OCI-LY1 (cell line): ENCODE results near the gene SHISA5.
"Not testable (repeated sequence)": the region's sequence is repeated elsewhere in the genome, so short reads cannot be mapped to it uniquely, and the experiment has no call there.

Source experiments
- H2AFZ ChIP-seq: fragments of 200-600 bp; sonication (generic), shearing (Covaris generic); 2 replicates; pipeline ENCODE4 v1.6.0; 2014; ENCODE audit warnings: antibody characterized with exemption, mild to moderate bottlenecking, low read length
- H3F3A ChIP-seq: fragments of 200-600 bp; sonication (generic), shearing (Covaris generic); 2 replicates; pipeline ENCODE4 v1.6.0; 2014; ENCODE audit warnings: mild to moderate bottlenecking, antibody characterized with exemption, low read length, moderate library complexity; ENCODE audit not compliant: insufficient read depth
- H3K27ac ChIP-seq: fragments of 200-600 bp; sonication (generic); 2 replicates; pipeline ENCODE4 v1.5.1; 2014; ENCODE audit warnings: low read length, mixed run types, mild to moderate bottlenecking, low read depth; ENCODE audit not compliant: poor library complexity, severe bottlenecking
- H3K27me3 ChIP-seq: fragments of 200-600 bp; sonication (generic); 2 replicates; pipeline ENCODE4 v1.6.0; 2014; ENCODE audit warnings: antibody characterized with exemption, mild to moderate bottlenecking, low read length, moderate library complexity; ENCODE audit not compliant: insufficient read depth
- H3K36me3 ChIP-seq: fragments of 200-600 bp; sonication (generic); 2 replicates; pipeline ENCODE4 v1.6.1; 2014; ENCODE audit warnings: mild to moderate bottlenecking, antibody characterized with exemption, low read length, moderate library complexity, mixed read lengths; ENCODE audit not compliant: insufficient read depth
- H3K4me1 ChIP-seq: fragments of 200-600 bp; sonication (generic); 2 replicates; pipeline ENCODE4 v1.5.1; 2014; ENCODE audit warnings: mild to moderate bottlenecking, low read length, moderate library complexity; ENCODE audit not compliant: insufficient read depth, severe bottlenecking
- H3K4me2 ChIP-seq: fragments of 200-600 bp; sonication (generic), shearing (Covaris generic); 2 replicates; pipeline ENCODE4 v1.6.1; 2014; ENCODE audit warnings: low read length
- H3K4me3 ChIP-seq: fragments of 200-600 bp; sonication (generic); 2 replicates; pipeline ENCODE4 v1.5.1; 2014; ENCODE audit warnings: low read length, low read depth, mild to moderate bottlenecking, mixed read lengths; ENCODE audit not compliant: poor library complexity, severe bottlenecking
- H3K79me2 ChIP-seq: fragments of 200-600 bp; shearing (Covaris generic); 2 replicates; pipeline ENCODE4 v1.6.1; 2016; ENCODE audit warnings: mixed run types, low read length, mixed read lengths; ENCODE audit not compliant: insufficient read depth
- H3K9ac ChIP-seq: fragments of 200-600 bp; sonication (generic), shearing (Covaris generic); 2 replicates; pipeline ENCODE4 v1.6.1; 2014; ENCODE audit warnings: mild to moderate bottlenecking, low read length, mixed read lengths
- H3K9me2 ChIP-seq: fragments of 200-600 bp; sonication (generic), shearing (Covaris generic); 2 replicates; pipeline ENCODE4 v1.6.1; 2014; ENCODE audit warnings: low read depth, mild to moderate bottlenecking, low read length, mixed read lengths
- H3K9me3 ChIP-seq: fragments of 200-600 bp; shearing (Covaris generic); 2 replicates; pipeline ENCODE4 v1.6.1; 2014; ENCODE audit warnings: low read length, mixed read lengths
- H4K20me1 ChIP-seq: fragments of 200-600 bp; sonication (generic), shearing (Covaris generic); 2 replicates; pipeline ENCODE4 v1.6.0; 2016; ENCODE audit warnings: mild to moderate bottlenecking, low read length; ENCODE audit not compliant: insufficient read depth
- EZH2 ChIP-seq: fragments of 200-600 bp; sonication (generic), shearing (Covaris generic); IDR thresholded peaks from 2 replicates; pipeline ENCODE4 v1.8.0; 2017; ENCODE audit warnings: borderline replicate concordance, mixed run types, mild to moderate bottlenecking, antibody characterized with exemption, low read length, moderate library complexity, mixed read lengths
- TF ChIP-seq, protein P1 (sequence below): fragments of 200-600 bp; sonication (generic), shearing (Covaris generic); IDR thresholded peaks from 2 replicates; pipeline ENCODE4 v1.5.1; 2017; ENCODE audit warnings: mild to moderate bottlenecking, antibody characterized with exemption, low read length, moderate library complexity, mixed read lengths

The SHISA5 gene

GRCh38 chr3:48532977-48533337 is 29.0 kb upstream of the SHISA5 start:
- Histone ChIP-seq H3K9me2 (no peaks in the 10 kb centered on the region), H3K36me3 (peaks cover 67% of the 10 kb centered on the region), H4K20me1 (no peaks in the 10 kb centered on the region), H3K27me3 (no peaks in the 10 kb centered on the region), H3K9me3 (no peaks in the 10 kb centered on the region), H3K9ac (no peak overlapping the region), H3F3A (peaks cover 2% of the 10 kb centered on the region; the same call in 1 of the 2 replicates), H3K79me2 (no peaks in the 10 kb centered on the region), H3K27ac (no peak overlapping the region), H2AFZ (no peak overlapping the region), H3K4me3 (no peak overlapping the region), H3K4me2 (no peak overlapping the region), H3K4me1 (no peaks in the 10 kb centered on the region)
- TF ChIP-seq EZH2, result no peak
- TF ChIP-seq, protein P1, sequence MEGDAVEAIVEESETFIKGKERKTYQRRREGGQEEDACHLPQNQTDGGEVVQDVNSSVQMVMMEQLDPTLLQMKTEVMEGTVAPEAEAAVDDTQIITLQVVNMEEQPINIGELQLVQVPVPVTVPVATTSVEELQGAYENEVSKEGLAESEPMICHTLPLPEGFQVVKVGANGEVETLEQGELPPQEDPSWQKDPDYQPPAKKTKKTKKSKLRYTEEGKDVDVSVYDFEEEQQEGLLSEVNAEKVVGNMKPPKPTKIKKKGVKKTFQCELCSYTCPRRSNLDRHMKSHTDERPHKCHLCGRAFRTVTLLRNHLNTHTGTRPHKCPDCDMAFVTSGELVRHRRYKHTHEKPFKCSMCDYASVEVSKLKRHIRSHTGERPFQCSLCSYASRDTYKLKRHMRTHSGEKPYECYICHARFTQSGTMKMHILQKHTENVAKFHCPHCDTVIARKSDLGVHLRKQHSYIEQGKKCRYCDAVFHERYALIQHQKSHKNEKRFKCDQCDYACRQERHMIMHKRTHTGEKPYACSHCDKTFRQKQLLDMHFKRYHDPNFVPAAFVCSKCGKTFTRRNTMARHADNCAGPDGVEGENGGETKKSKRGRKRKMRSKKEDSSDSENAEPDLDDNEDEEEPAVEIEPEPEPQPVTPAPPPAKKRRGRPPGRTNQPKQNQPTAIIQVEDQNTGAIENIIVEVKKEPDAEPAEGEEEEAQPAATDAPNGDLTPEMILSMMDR, result no peak

- Histone ChIP-seq H3F3A (no peaks in the 10 kb centered on the region), H3K27me3 (no peaks in the 10 kb centered on the region), H3K9me3 (no peaks in the 10 kb centered on the region), H3K79me2 (no peaks in the 10 kb centered on the region), H4K20me1 (no peaks in the 10 kb centered on the region), H3K27ac (no peak overlapping the region), H3K4me2 (no peak overlapping the region), H3K4me3 (no peak overlapping the region), H3K9me2 (no peaks in the 10 kb centered on the region), H3K4me1 (no peaks in the 10 kb centered on the region), H2AFZ (no peak overlapping the region), H3K9ac (no peak overlapping the region), H3K36me3 (peaks cover 67% of the 10 kb centered on the region)
- TF ChIP-seq, protein P1, result no peak
- no peak for TF ChIP-seq EZH2
Observed at GRCh38 chr3:48532271-48532976, 28.4 kb upstream of the SHISA5 start.

DNA sequence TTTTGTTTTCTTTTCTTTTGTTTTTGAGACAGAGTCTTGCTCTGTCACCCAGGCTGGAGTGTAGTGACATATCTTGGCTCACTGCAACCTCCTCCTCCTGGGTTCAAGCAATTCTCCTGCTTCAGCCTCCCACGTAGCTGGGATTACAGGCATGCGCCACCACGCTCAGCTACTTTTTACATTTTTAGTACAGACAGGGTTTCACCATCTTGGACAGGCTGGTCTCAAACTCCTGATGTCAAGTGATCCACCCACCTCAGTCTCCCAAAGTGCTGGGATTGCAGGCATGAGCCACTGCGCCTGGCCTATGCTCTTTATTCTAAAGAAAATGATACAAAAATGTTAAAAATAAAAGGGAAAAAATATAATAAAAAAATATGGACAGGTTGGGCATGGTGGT is 26.7 kb upstream of the SHISA5 start:
- not testable (repeated sequence) for H3K9ac ChIP-seq, H3K9me3 ChIP-seq, H3F3A ChIP-seq, H3K27me3 ChIP-seq, H3K27ac ChIP-seq, H3K4me2 ChIP-seq, H3K4me1 ChIP-seq, H3K79me2 ChIP-seq, H2AFZ ChIP-seq, H3K9me2 ChIP-seq, H4K20me1 ChIP-seq, H3K4me3 ChIP-seq
- H3K36me3 ChIP-seq, result peaks cover 58% of the 10 kb centered on the region

DNA sequence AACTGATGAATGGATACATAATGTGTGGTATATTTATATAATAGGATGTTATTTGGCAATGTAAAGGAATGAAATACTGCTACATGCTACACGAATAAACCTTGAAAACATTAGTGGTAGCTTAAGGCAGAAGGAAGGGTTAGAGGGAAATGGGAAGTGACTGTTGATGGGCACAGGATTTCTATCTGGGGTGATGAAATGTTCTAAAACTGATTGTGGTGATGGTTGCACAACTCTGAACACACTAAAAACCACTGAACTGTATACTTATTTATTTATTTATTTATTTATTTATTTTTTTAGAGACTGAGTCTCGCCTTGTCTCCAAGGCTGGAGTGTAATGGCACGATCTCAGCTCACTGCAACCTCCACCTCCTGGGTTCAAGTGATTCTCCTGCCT is 24.8 kb upstream of the SHISA5 start:
- no peak overlapping the region for H3K4me3 ChIP-seq
- no peaks in the 10 kb centered on the region for H4K20me1 ChIP-seq
- H3K9ac ChIP-seq, result no peak overlapping the region
- no peak overlapping the region for H2AFZ ChIP-seq
- no peaks in the 10 kb centered on the region for H3K27me3 ChIP-seq
- H3K9me3 ChIP-seq, result no peaks in the 10 kb centered on the region
- H3K27ac ChIP-seq, result no peak overlapping the region
- no peaks in the 10 kb centered on the region for H3F3A ChIP-seq
- peaks cover 41% of the 10 kb centered on the region; the same call in 1 of the 2 replicates for H3K36me3 ChIP-seq
- TF ChIP-seq, protein P1, result no peak
- TF ChIP-seq EZH2, result no peak
- no peaks in the 10 kb centered on the region for H3K9me2 ChIP-seq
- no peaks in the 10 kb centered on the region for H3K79me2 ChIP-seq
- no peak overlapping the region for H3K4me2 ChIP-seq
- no peaks in the 10 kb centered on the region for H3K4me1 ChIP-seq
